Sigmoid colon (tissue), 4 donors: ENCODE measurements around the gene MIPEP.

Source experiments
- CTCF ChIP-seq, 4 experiments: fragments of 450-650 bp in 3 of 4; fragments of 200-600 bp in 1 of 4; IDR thresholded peaks; one replicate each; pipeline ENCODE4 v1.5.1; 2016 to 2019; ENCODE audit warnings: antibody characterized with exemption in 4 of 4, mild to moderate bottlenecking in 3 of 4, moderate library complexity in 2 of 4
- EP300 ChIP-seq, 4 donors: sonication (generic); formaldehyde crosslinking; IDR thresholded peaks; one replicate each; pipeline ENCODE4 v1.6.1; 2017; ENCODE audit warnings: antibody characterized with exemption in 4 of 4
- POLR2A ChIP-seq, 2 donors: fragments of 450-650 bp; IDR thresholded peaks; one replicate each; pipeline ENCODE4 v1.6.1; 2016; ENCODE audit warnings: antibody characterized with exemption in 2 of 2, mild to moderate bottlenecking in 2 of 2, moderate library complexity in 2 of 2
- POLR2AphosphoS5 ChIP-seq, 4 donors: sonication (generic); formaldehyde crosslinking; IDR thresholded peaks; one replicate each; pipeline ENCODE4 v1.6.1; 2017; ENCODE audit warnings: antibody characterized with exemption in 4 of 4

GRCh38 chr13:23842406-23842805 lies 46.8 kb downstream of the MIPEP start:
- TF ChIP-seq CTCF (IDR thresholded peaks at IDR 0.05): no peak
- TF ChIP-seq POLR2AphosphoS5 (IDR thresholded peaks at IDR 0.05): no peak
- no peak for TF ChIP-seq EP300 (IDR thresholded peaks at IDR 0.05)
- TF ChIP-seq POLR2A (IDR thresholded peaks at IDR 0.05): no peak
